Activated T-cell treated with anti-CD3 and anti-CD28 coated beads, Interleukin-2, amount 50 U/mL, for 24 hours (primary cell): ENCODE data around the gene FAM20A.
A peak's percentile ranks its signal among the peaks of the same experiment; 100 is the strongest.

Experiments used
- DNase-seq: peaks from one replicate; pipeline ENCODE4 v3.0.0-alpha.2; 2020
- H3K27ac Mint-ChIP-seq: 2 replicates; pipeline ENCODE4 v1.8.0; 2020; ENCODE audit warnings: mild to moderate bottlenecking, mixed read lengths
- H3K27me3 Mint-ChIP-seq: 2 replicates; pipeline ENCODE4 v1.8.0; 2020; ENCODE audit warnings: mixed read lengths
- H3K36me3 Mint-ChIP-seq: 2 replicates; pipeline ENCODE4 v1.8.0; 2020; ENCODE audit warnings: low read depth, mixed read lengths
- H3K4me1 Mint-ChIP-seq: 2 replicates; pipeline ENCODE4 v1.8.0; 2020; ENCODE audit warnings: low read depth, mixed read lengths
- H3K4me3 Mint-ChIP-seq: 2 replicates; pipeline ENCODE4 v1.8.0; 2020; ENCODE audit warnings: mild to moderate bottlenecking, moderate library complexity, mixed read lengths
- H3K9me3 Mint-ChIP-seq: 2 replicates; pipeline ENCODE4 v1.8.0; 2020; ENCODE audit warnings: mixed read lengths

The FAM20A gene

DNA sequence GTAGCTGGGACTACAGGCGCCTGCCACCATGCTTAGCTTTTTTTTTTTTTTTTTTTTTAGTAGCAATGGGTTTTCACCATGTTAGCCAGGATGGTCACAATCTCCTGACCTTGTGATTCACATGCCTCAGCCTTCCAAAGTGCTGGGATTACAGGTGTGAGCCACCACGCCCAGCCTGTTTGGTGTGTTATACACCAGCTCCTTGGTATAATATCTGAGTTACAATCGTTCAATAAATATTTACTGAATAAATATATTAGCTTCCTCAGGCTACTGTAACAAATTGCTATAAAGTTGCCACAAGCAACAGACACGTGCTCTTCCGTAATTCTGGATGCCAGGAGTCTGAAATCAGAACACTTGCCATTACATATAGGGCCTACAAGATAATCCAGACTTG is 13.6 kb upstream of the FAM20A start:
- no peak for DNase-seq
- Mint-ChIP-seq H3K4me1 (no peaks in the 10 kb centered on the region), H3K27me3 (peaks cover 37% of the 10 kb centered on the region), H3K27ac (no peak overlapping the region), H3K9me3 (peaks cover 14% of the 10 kb centered on the region), H3K36me3 (no peaks in the 10 kb centered on the region), H3K4me3 (no peak overlapping the region)

DNA sequence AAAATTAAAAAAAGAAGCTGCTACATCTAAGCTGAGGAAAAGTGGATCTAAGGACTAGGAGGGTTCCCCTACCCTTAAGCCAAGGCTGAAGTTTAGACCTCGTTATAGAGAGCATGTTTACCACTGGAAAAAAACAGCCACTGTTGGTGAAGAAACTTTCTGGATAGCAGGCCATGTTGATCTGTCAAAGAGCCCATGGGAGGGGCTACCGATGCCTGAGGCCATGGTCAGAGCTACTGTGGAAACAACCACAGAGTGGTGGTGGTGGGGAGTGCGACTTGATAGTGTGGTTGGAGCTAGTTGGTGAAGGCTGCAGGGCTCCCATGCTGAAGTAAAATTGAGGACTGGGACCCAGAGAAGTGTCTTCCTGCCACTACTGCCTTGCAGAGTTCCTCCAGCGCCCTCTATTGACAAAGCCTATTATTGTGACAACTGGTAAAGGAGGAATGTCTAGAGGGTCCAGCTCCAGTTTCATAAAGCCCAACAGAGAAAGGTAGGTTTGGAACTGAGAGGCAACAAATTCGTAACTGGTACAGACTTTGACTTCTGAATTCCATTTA is 12.7 kb upstream of the FAM20A start:
- peaks cover 21% of the 10 kb centered on the region for H3K9me3 Mint-ChIP-seq
- H3K27ac Mint-ChIP-seq, result no peak overlapping the region
- no peak for DNase-seq
- no peak overlapping the region for H3K4me3 Mint-ChIP-seq
- H3K4me1 Mint-ChIP-seq, result no peaks in the 10 kb centered on the region
- H3K36me3 Mint-ChIP-seq, result no peaks in the 10 kb centered on the region
- peaks cover 34% of the 10 kb centered on the region for H3K27me3 Mint-ChIP-seq

DNA sequence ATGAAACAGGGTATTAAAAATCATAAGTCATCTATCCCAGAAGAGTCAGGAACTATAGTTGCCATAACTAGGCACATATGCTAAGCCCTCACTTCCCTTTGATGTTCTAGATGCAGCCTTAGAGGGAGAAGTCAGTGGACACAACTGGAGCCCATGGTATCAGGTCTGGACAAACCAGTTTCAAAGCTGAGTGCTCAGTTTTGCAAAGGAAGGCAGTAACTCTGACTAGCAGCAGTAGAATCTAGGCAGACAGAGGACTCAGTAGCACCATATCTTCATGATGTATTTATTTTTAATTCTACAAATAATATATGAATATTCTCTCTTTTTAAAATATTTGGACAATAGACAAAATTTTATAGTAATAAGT is 11.7 kb upstream of the FAM20A start:
- H3K4me1 Mint-ChIP-seq, result no peaks in the 10 kb centered on the region

DNA sequence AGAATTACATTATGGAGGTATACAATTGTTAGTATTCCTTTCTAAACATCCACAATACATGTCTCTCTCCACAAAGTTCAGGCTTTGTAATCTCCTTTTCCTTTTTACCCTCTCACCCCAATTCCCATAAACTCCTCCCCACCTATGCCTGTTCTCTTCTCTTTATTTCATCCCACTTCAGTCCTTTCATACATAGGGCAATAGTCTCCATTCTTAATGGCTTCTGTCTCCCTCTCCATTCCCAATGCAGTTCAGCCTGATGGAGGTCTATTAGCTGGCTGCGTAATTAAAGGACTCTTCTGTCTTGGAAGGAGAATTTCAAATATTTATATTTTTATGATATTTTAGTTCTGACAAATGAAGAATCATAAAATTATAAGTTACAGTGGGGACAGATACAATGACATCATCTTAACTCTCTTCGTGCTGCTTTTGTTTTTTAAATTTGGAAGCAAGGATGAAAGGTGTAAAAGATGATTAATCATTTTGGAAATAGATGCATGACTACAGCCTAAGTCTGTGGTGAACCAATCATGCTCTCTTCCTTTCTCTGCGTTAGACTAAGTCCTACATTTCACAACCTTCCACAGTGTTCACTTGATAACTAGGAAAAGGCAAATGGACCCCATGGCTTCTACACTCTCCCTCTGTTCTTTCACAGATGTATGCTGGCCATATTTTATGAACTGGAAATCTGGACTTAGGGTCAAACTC is 11.2 kb upstream of the FAM20A start:
- H3K27ac Mint-ChIP-seq, result no peak overlapping the region
- no peaks in the 10 kb centered on the region for H3K4me1 Mint-ChIP-seq
- no peak for DNase-seq
- peaks cover 24% of the 10 kb centered on the region for H3K27me3 Mint-ChIP-seq
- no peaks in the 10 kb centered on the region for H3K36me3 Mint-ChIP-seq
- no peak overlapping the region for H3K4me3 Mint-ChIP-seq
- peaks cover 31% of the 10 kb centered on the region for H3K9me3 Mint-ChIP-seq

More for the DNA sequence above, 11.7 kb upstream of the FAM20A start:
- peaks cover 26% of the 10 kb centered on the region for H3K9me3 Mint-ChIP-seq
- H3K27me3 Mint-ChIP-seq, result peaks cover 27% of the 10 kb centered on the region
- no peaks in the 10 kb centered on the region for H3K36me3 Mint-ChIP-seq
- no peak overlapping the region for H3K27ac Mint-ChIP-seq
- no peak for DNase-seq
- no peak overlapping the region for H3K4me3 Mint-ChIP-seq

DNA sequence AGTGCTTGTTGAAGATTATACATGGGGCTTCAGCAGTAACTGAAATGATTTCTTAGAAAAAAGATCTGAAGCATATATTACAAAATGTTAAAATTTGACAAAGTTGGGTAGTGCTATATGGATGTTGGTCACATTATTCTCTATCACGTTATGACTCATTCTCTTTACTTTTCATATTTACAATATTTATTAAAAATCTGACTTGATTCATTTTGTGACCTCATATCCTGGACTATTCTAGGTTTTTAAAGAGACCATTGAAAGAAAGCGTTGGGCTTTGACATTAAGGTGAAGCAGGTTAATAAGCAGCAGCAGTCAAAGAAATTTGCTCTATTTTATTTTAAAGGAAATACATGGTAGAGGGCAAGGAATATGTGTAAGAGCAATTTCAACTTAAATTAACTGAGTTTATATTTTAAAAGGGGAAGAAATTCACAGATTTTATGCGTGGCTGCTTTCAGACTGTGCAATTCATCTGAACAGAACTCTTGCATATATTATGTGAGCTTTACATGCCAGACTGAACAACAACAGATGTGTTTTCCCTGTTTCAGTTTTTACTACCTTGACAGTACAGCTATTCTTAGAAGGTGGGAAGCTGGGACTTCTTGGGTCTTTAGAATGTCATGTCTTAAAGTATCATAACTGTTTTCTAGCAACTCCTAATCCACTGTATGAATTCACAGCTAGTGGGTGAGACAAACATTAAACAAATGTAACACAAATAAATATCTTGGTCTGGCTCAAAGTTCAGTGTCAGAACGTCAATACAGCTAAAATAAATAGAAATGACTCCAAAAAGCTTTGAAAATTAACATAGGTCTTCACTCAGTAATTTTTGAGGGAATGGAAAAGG is 10.4 kb upstream of the FAM20A start:
- Mint-ChIP-seq H3K27me3 (peaks cover 21% of the 10 kb centered on the region), H3K4me1 (no peaks in the 10 kb centered on the region), H3K9me3 (peaks cover 36% of the 10 kb centered on the region), H3K4me3 (no peak overlapping the region), H3K36me3 (no peaks in the 10 kb centered on the region), H3K27ac (no peak overlapping the region)
- no peak for DNase-seq

DNA sequence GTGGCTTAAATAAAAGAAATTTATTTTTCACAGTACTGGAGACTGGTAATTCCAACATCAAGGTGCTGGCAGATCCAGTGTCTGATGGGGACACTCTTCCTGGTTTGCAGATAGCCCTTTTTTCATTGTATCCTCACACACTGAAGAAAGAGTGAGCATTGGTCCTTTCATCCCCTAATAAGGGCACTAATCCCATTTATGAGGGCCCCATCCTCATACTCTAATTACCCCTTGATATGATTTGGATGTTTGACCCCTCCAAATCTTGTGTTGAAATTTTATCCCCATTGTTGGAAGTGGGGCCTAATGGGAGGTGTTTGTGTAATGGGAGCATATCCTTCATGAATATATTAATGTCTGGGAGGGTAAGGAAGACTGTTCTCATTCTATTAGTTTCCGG is 9.4 kb upstream of the FAM20A start:
- Mint-ChIP-seq H3K36me3 (no peaks in the 10 kb centered on the region), H3K4me1 (no peaks in the 10 kb centered on the region), H3K4me3 (no peak overlapping the region), H3K27ac (no peak overlapping the region), H3K9me3 (peaks cover 36% of the 10 kb centered on the region), H3K27me3 (peaks cover 18% of the 10 kb centered on the region)
- no peak for DNase-seq

DNA sequence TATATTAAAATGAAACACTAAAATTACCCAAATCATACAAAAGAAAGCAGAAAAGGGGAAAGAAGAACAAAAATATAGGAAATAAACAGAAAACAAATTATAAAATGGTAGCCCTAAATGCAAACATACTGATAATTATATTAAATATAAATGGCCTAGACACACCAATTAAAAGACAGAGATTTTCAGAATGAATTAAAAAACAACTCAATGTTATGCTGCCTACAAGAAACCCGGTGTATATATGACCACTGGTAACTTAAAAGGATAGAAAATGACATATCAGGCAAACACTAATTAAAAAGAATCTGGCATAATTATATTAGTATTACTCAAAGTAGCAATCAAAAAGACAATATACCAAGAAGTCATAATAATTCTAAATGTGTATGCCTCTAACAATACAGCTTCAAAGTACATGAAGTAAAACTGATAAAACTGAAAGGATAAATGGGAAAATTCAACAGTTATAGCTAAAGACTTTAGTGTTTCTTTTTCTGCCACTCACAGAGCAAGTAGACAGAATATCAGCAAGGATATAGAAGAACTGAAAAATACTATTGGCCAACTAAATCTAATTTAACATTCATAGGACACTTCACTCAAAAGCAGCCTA is 7.5 kb upstream of the FAM20A start:
- Mint-ChIP-seq H3K4me3 (no peak overlapping the region), H3K27me3 (peaks cover 17% of the 10 kb centered on the region), H3K4me1 (no peaks in the 10 kb centered on the region), H3K36me3 (no peaks in the 10 kb centered on the region), H3K9me3 (peaks cover 36% of the 10 kb centered on the region), H3K27ac (no peak overlapping the region)
- no peak for DNase-seq

DNA sequence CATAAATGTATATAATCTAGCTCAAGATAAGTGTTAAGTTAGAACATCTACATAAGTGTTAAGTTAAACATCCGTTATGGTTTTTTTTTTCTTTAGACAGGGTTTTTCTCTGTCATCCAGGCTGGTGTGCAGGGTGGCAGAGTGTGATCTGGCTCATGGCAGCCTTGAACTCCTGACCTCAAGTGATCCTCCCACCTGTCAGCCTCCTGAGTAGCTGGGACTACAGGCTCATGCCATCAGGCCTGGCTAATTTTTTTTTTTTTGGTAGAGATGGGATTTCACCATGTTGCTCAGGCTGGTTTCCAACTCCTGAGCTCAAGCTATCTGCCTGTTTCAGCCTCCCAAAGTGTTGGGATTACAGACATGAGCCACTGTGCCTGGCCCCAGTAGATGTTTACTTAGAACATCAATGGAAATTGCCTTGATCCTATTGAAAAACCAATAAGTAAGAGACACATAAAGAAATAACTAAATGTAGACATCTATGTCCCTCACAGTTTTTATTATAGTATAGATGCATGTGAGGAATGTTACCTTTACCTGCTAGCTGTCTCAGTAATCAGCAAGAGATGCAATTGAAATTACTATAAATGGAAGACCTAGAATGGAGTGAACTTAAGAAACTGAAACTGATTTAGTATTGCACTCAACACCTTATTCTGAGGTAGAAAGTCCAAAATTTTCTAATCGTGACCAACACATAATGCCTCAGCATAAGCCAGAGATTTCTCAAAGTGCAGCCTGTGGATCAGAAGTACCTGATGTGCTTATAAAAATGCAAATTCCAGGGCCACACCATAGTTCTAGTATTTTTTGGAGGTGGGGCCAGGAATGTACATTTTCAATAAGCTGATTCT is 5.5 kb upstream of the FAM20A start:
- peaks cover 31% of the 10 kb centered on the region for H3K27me3 Mint-ChIP-seq
- peaks cover 3% of the 10 kb centered on the region for H3K4me1 Mint-ChIP-seq
- H3K27ac Mint-ChIP-seq, result no peak overlapping the region
- no peaks in the 10 kb centered on the region for H3K36me3 Mint-ChIP-seq
- no peak overlapping the region for H3K4me3 Mint-ChIP-seq
- DNase-seq, result no peak
- H3K9me3 Mint-ChIP-seq, result peaks cover 36% of the 10 kb centered on the region

DNA sequence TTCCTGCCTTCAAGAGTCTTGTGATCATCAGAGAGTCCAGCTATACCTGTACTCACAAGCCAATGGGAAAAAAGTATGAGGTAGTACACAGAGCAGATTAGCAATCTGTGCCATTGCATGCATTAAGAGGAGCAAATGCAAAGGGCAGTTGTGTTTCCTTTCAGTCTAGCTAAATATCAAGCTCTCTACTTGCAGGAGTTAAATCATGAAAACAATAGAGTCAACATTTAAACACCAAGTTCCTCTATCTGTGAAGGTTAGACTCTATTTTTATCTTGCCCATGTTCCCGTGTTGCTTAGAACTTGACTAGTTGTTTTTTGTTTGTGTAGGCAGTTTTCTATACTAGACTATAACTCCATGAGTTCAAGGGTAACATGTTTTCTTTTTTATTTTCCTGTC is 4.7 kb upstream of the FAM20A start:
- Mint-ChIP-seq H3K27me3 (peaks cover 38% of the 10 kb centered on the region), H3K9me3 (peaks cover 34% of the 10 kb centered on the region), H3K36me3 (no peaks in the 10 kb centered on the region), H3K27ac (no peak overlapping the region), H3K4me1 (peaks cover 4% of the 10 kb centered on the region), H3K4me3 (no peak overlapping the region)
- DNase-seq, result no peak

DNA sequence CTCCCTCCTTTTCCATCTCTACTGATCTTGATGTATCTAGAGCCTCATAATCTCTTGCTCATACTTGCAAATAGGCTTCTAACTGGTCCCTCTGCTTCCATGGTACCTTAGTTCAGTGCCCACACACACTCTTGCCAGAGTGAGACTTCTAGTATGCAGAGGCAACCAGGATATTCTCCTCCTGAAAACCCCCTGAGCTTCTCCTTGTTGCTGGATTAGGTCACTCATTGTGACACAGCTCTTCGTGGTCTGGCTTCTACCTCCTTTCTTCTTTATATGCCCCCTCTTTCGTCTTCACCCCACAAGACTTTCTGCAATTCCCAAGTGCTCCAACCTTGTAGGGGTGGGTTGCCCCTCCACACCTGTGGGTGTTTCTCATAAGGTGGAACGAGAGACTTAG is 2.5 kb upstream of the FAM20A start:
- Mint-ChIP-seq H3K9me3 (peaks cover 14% of the 10 kb centered on the region), H3K27ac (no peak overlapping the region), H3K36me3 (no peaks in the 10 kb centered on the region), H3K4me1 (peaks cover 10% of the 10 kb centered on the region), H3K27me3 (peaks cover 46% of the 10 kb centered on the region), H3K4me3 (no peak overlapping the region)
- no peak for DNase-seq

DNA sequence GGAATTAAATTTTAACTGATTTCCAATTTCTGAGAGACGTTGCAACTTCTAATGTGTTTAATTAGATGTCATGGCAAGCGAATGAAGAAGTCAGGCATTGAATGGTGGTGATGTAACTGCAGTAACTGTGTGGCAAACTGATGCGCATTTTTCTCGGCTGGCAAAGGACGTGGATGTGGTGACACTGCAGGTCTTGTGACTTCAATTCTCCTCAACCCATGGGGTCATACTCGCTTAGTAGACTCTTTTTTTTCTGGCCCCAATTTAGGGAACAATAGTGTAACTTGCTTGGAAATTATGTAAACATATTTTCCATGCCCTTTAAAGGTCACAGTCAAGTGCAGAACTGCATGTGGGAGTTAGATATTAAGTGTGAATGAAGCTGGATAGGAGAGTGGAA is 1.9 kb upstream of the FAM20A start:
- H3K4me3 Mint-ChIP-seq, result no peak overlapping the region
- DNase-seq, result no peak
- H3K9me3 Mint-ChIP-seq, result peaks cover 12% of the 10 kb centered on the region
- H3K36me3 Mint-ChIP-seq, result no peaks in the 10 kb centered on the region
- peaks cover 10% of the 10 kb centered on the region for H3K4me1 Mint-ChIP-seq
- no peak overlapping the region for H3K27ac Mint-ChIP-seq
- peaks cover 52% of the 10 kb centered on the region for H3K27me3 Mint-ChIP-seq

DNA sequence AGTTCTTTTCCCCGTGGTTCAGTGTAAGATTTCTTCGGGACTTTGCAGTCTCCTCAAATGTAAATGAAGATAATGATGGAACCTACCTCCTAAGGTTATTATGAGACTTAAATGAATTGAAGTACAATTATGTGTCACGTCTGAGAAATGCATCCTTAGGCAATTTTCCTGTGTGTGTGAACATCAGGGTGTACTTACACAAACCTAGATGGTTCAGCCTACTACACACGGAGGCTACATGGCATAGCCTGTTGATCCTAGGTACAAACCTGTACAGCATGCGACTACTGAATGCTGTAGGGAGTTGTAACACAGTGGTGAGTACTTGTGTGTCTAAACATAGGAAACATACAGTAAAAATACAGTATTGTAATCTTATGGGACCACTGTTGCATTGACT is 1.1 kb upstream of the FAM20A start:
- Mint-ChIP-seq H3K4me1 (peaks cover 10% of the 10 kb centered on the region), H3K36me3 (no peaks in the 10 kb centered on the region), H3K27me3 (peaks cover 59% of the 10 kb centered on the region), H3K9me3 (peaks cover 4% of the 10 kb centered on the region), H3K27ac (no peak overlapping the region), H3K4me3 (no peak overlapping the region)
- DNase-seq, result no peak

DNA sequence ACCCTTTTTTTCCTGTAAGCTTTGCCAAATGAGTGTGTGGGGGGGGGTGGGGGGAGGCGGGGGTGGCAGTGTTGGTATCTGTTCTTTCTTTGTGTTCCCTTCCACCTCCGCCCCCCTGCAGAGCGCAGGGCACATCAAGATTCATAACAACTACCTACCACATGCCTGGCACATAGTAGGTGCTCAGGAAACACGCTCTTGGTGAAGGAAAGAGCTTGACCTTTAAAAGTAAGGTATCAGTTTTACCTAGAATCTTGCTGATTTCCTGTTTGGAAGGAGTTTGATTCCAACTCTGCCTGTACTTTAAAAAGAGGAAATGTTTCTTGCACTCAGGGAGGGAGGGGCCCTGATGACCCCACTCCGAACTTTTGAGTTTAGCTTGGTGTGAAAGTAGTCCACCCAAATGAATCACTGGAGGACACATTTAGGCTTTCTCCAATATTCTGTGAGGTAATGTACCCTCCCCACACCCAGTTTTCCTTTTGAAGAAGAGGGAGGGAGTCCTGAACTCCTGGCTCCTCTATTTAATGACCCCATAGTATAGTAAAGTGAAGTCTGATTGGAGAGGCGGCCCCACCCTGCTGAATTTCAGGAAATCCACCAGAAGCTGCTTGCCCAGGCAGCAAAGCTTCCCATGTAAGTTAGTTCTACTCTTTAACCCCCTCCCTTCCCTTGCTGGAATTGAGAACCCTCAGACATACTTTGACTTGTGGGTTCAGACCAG is 560 bp upstream of the FAM20A start:
- Mint-ChIP-seq H3K27me3 (peaks cover 63% of the 10 kb centered on the region), H3K36me3 (no peaks in the 10 kb centered on the region), H3K9me3 (peaks cover under 1% of the 10 kb centered on the region), H3K4me1 (peaks cover 10% of the 10 kb centered on the region), H3K4me3 (peak overlapping the region; percentile 30), H3K27ac (no peak overlapping the region)
- DNase-seq, result no peak
